OCI-LY7 (cell line): ENCODE data around the gene TRIM25. TPM values are rescaled to one million over a fixed set of nuclear protein-coding genes. Genes with fewer than 3 reads are reported as not detected.

Experiments
- BruUV-seq: library from RNA; stranded (reverse); fragments of 400-500 nt; replicated peaks from 2 replicates; lab custom pipeline; 2021; lab: Mats Ljungman, UMichigan
- CTCF ChIA-PET: fragments of 300-600 bp; sonication (Branson Sonifier 250); formaldehyde crosslinking; loops from one replicate; lab custom pipeline; 2022; ENCODE audit warnings: antibody characterized with exemption; ENCODE audit not compliant: unreplicated experiment; lab: Charles Lee
- POLR2A ChIA-PET: fragments of 300-600 bp; sonication (Branson Sonifier 250); formaldehyde crosslinking; loops from one replicate; lab custom pipeline; 2022; ENCODE audit warnings: antibody characterized with exemption; lab: Charles Lee
- DNase-seq: peaks from one replicate; pipeline ENCODE4 v3.0.0-alpha.2; 2015; ENCODE audit warnings: low spot score
- H2AFZ ChIP-seq: fragments of 200-600 bp; sonication (generic), shearing (Covaris generic); 2 replicates; pipeline ENCODE4 v1.6.1; 2014; ENCODE audit warnings: mild to moderate bottlenecking, antibody characterized with exemption, low read length, moderate library complexity
- H3K27ac ChIP-seq: fragments of 200-600 bp; sonication (generic); 2 replicates; pipeline ENCODE4 v1.5.1; 2014; ENCODE audit warnings: mixed run types, low read depth, mild to moderate bottlenecking, moderate library complexity, low read length, inconsistent platforms; ENCODE audit not compliant: poor library complexity, severe bottlenecking
- H3K36me3 ChIP-seq: fragments of 200-600 bp; sonication (generic); 2 replicates; pipeline ENCODE4 v1.6.1; 2014; ENCODE audit warnings: mild to moderate bottlenecking, antibody characterized with exemption, low read length, moderate library complexity, mixed read lengths; ENCODE audit not compliant: insufficient read depth
- H3K4me1 ChIP-seq: fragments of 200-600 bp; sonication (generic); 2 replicates; pipeline ENCODE4 v1.5.1; 2014; ENCODE audit warnings: mild to moderate bottlenecking, low read length; ENCODE audit not compliant: insufficient read depth, poor library complexity, severe bottlenecking
- H3K4me2 ChIP-seq: fragments of 200-600 bp; sonication (generic); 2 replicates; pipeline ENCODE4 v1.6.1; 2014; ENCODE audit warnings: mild to moderate bottlenecking, low read length
- H3K4me3 ChIP-seq: fragments of 200-600 bp; sonication (generic); 2 replicates; pipeline ENCODE4 v1.5.1; 2014; ENCODE audit warnings: mild to moderate bottlenecking, low read depth, low read length; ENCODE audit not compliant: poor library complexity, severe bottlenecking
- H3K79me2 ChIP-seq: fragments of 200-600 bp; sonication (generic); 2 replicates; pipeline ENCODE4 v1.6.1; 2016; ENCODE audit warnings: low read depth, mild to moderate bottlenecking, low read length, moderate library complexity, mixed read lengths; ENCODE audit not compliant: insufficient read depth
- H3K9me2 ChIP-seq: fragments of 200-600 bp; sonication (generic); 2 replicates; pipeline ENCODE4 v1.6.1; 2016; ENCODE audit warnings: mild to moderate bottlenecking, low read length, mixed read lengths; ENCODE audit not compliant: insufficient read depth
- H3K9me3 ChIP-seq: fragments of 200-600 bp; sonication (generic); 2 replicates; pipeline ENCODE4 v1.6.1; 2014; ENCODE audit warnings: mild to moderate bottlenecking, mixed run types, low read length, mixed read lengths
- H4K20me1 ChIP-seq: fragments of 200-600 bp; sonication (generic); 2 replicates; pipeline ENCODE4 v1.6.1; 2014; ENCODE audit warnings: mild to moderate bottlenecking, antibody characterized with exemption, low read length, moderate library complexity, mixed read lengths; ENCODE audit not compliant: insufficient read depth
- CTCF ChIP-seq: fragments of 200-600 bp; sonication (generic); conservative IDR thresholded peaks from 2 replicates; pipeline ENCODE4 v1.5.1; 2014; ENCODE audit warnings: mild to moderate bottlenecking, antibody characterized with exemption, low read length, moderate library complexity, mixed read lengths
- EZH2phosphoT487 ChIP-seq: fragments of 200-600 bp; sonication (generic); IDR thresholded peaks from 2 replicates; pipeline ENCODE4 v1.6.1; 2018; ENCODE audit warnings: low read depth, borderline replicate concordance, mild to moderate bottlenecking, mixed run types, antibody characterized with exemption, low read length, moderate library complexity, mixed read lengths
- intact Hi-C: fragments of 100-400 bp; cut with micrococcal nuclease; formaldehyde crosslinking; loops from one replicate; pipeline ENCODE4 v1.10.0; 2022; ENCODE audit not compliant: unreplicated experiment
- total RNA-seq, 2 experiments: library from RNA; depleted of rRNA in 1 of 2; stranded (reverse); fragments of >200 nt in 1 of 2; shearing (Covaris generic) in 1 of 2; gene quantifications; 2 replicates each; pipeline ENCODE4 v1.2.3, GENCODE V29; 2014 to 2022

Gene TRIM25
- total RNA-seq, 2 experiments from 2014 or later, result 7.8 to 14.2 TPM

GRCh38 chr17:56879280-56879679, 34.6 kb downstream of the TRIM25 start:
- H3K9me3 ChIP-seq, result no peaks in the 10 kb centered on the region
- intact Hi-C loops, result no loop called here
- no TSS peak for BruUV-seq
- no peak overlapping the region for H3K4me3 ChIP-seq
- ChIA-PET POLR2A (interaction anchor here (1.3 kb wide), 1 partner anchor 8 kb away, joined by 3 read pairs; no protein-coding TSS in a partner anchor), CTCF (no interaction called here)
- no peaks in the 10 kb centered on the region for H4K20me1 ChIP-seq
- H3K4me2 ChIP-seq, result no peak overlapping the region
- no peaks in the 10 kb centered on the region for H3K4me1 ChIP-seq
- H3K36me3 ChIP-seq, result no peaks in the 10 kb centered on the region
- no peak for DNase-seq
- no peaks in the 10 kb centered on the region for H3K79me2 ChIP-seq
- no peak overlapping the region for H2AFZ ChIP-seq
- TF ChIP-seq CTCF, result no peak
- TF ChIP-seq EZH2phosphoT487, result no peak
- H3K27ac ChIP-seq, result no peak overlapping the region
- no peaks in the 10 kb centered on the region for H3K9me2 ChIP-seq

GRCh38 chr17:56876766-56877179, 37.1 kb downstream of the TRIM25 start:
- intact Hi-C loops, result no loop called here
- BruUV-seq, result no TSS peak
- no peak for DNase-seq
- H3K27ac ChIP-seq, result no peak overlapping the region
- no peaks in the 10 kb centered on the region for H3K79me2 ChIP-seq
- TF ChIP-seq CTCF (no peak), EZH2phosphoT487 (no peak)
- no peaks in the 10 kb centered on the region for H4K20me1 ChIP-seq
- ChIA-PET POLR2A (no interaction called here), CTCF (no interaction called here)
- H3K4me2 ChIP-seq, result no peak overlapping the region
- H3K36me3 ChIP-seq, result no peaks in the 10 kb centered on the region
- no peaks in the 10 kb centered on the region for H3K9me3 ChIP-seq
- H2AFZ ChIP-seq, result no peak overlapping the region
- H3K4me3 ChIP-seq, result no peak overlapping the region
- H3K4me1 ChIP-seq, result no peaks in the 10 kb centered on the region
- no peaks in the 10 kb centered on the region for H3K9me2 ChIP-seq

GRCh38 chr17:56870081-56870651, 43.7 kb downstream of the TRIM25 start:
- no peaks in the 10 kb centered on the region for H3K36me3 ChIP-seq
- no peaks in the 10 kb centered on the region for H3K4me1 ChIP-seq
- ChIA-PET POLR2A (interaction anchor here (0.8 to 1.3 kb wide), 2 partner anchors 12 to 46 kb away, joined by 3 to 4 read pairs; no protein-coding TSS in a partner anchor), CTCF (no interaction called here)
- H3K9me3 ChIP-seq, result no peaks in the 10 kb centered on the region
- H3K4me2 ChIP-seq, result no peak overlapping the region
- no peak for DNase-seq
- H3K79me2 ChIP-seq, result no peaks in the 10 kb centered on the region
- no peak overlapping the region for H3K4me3 ChIP-seq
- no peak overlapping the region for H2AFZ ChIP-seq
- TF ChIP-seq CTCF, result no peak
- no TSS peak for BruUV-seq
- intact Hi-C loops, result no loop called here
- H3K27ac ChIP-seq, result no peak overlapping the region
- H3K9me2 ChIP-seq, result no peaks in the 10 kb centered on the region
- H4K20me1 ChIP-seq, result no peaks in the 10 kb centered on the region
